ENCODE measurements around the gene SLC7A6.

The SLC7A6 gene

GRCh38 chr16:68264128-68265077 lies at the start of gene SLC7A6:
TSS of gene SLC7A6 (plus strand) at chr16:68264526. CDS start at chr16:68274727, 10,201 bp downstream.
- DNase-seq, result peak; percentile 58 to 59

- no peak for DNase-seq
Measured at GRCh38 chr16:68214726-68215125, 49.6 kb upstream of the SLC7A6 start.

GRCh38 chr16:68215302-68215701 lies 49.0 kb upstream of the SLC7A6 start:
- DNase-seq, result no peak

- no peak for DNase-seq
Measured at GRCh38 chr16:68216240-68216639, 48.1 kb upstream of the SLC7A6 start.

GRCh38 chr16:68217506-68217905 lies 46.8 kb upstream of the SLC7A6 start:
- no peak for DNase-seq

- no peak for DNase-seq
Measured at GRCh38 chr16:68219725-68220351, 44.5 kb upstream of the SLC7A6 start.

GRCh38 chr16:68223072-68223471 lies 41.3 kb upstream of the SLC7A6 start:
- no peak for DNase-seq

GRCh38 chr16:68226116-68226515 lies 38.2 kb upstream of the SLC7A6 start:
- DNase-seq, result no peak

- peak; percentile 16 to 27 for DNase-seq
Measured at GRCh38 chr16:68227183-68227793, 37.0 kb upstream of the SLC7A6 start.

GRCh38 chr16:68227850-68228553 lies 36.3 kb upstream of the SLC7A6 start:
- DNase-seq, result no peak

GRCh38 chr16:68228652-68229051 lies 35.7 kb upstream of the SLC7A6 start:
- no peak for DNase-seq

- peak; percentile 23 to 36 for DNase-seq
Measured at GRCh38 chr16:68229431-68230175, 34.7 kb upstream of the SLC7A6 start.

GRCh38 chr16:68230176-68230571 lies 34.2 kb upstream of the SLC7A6 start:
- DNase-seq, result no peak

GRCh38 chr16:68230956-68231355 lies 33.4 kb upstream of the SLC7A6 start:
- no peak for DNase-seq

- DNase-seq, result no peak
Measured at GRCh38 chr16:68231384-68232136, 32.8 kb upstream of the SLC7A6 start.

GRCh38 chr16:68232335-68232734 lies 32.0 kb upstream of the SLC7A6 start:
- DNase-seq, result no peak

- DNase-seq, result no peak
Measured at GRCh38 chr16:68233085-68233834, 31.1 kb upstream of the SLC7A6 start.

GRCh38 chr16:68233835-68234187 lies 30.5 kb upstream of the SLC7A6 start:
- no peak for DNase-seq

GRCh38 chr16:68234188-68235107 lies 29.9 kb upstream of the SLC7A6 start:
- peak; percentile 29 to 43 for DNase-seq
